NCI-H1694 treated with DMSO at 0.1 percent for 48 hours (cell line): Measurements from ENCODE around the gene FOXF1.

ENCODE experiments used
- DNase-seq: peaks from one replicate; lab custom pipeline; 2025; lab: John Stamatoyannopoulos, UW

The FOXF1 gene

GRCh38 chr16:86510465-86511261, at the start of gene FOXF1:
TSS of gene FOXF1 (plus strand) at chr16:86510527. CDS start at chr16:86510570, 43 bp downstream.
- no peak for DNase-seq

- DNase-seq = no peak
Measured at GRCh38 chr16:86461037-86461436, 49.3 kb upstream of the FOXF1 start.

- no peak for DNase-seq
Measured at GRCh38 chr16:86462334-86463084, 47.8 kb upstream of the FOXF1 start.

GRCh38 chr16:86464044-86464443, 46.3 kb upstream of the FOXF1 start:
- DNase-seq = no peak

GRCh38 chr16:86465434-86465833, 44.9 kb upstream of the FOXF1 start:
- no peak for DNase-seq

- DNase-seq = no peak
Measured at GRCh38 chr16:86466696-86467406, 43.5 kb upstream of the FOXF1 start.

- DNase-seq = no peak
Measured at GRCh38 chr16:86467490-86467889, 42.8 kb upstream of the FOXF1 start.

- no peak for DNase-seq
Measured at GRCh38 chr16:86470964-86471363, 39.4 kb upstream of the FOXF1 start.

GRCh38 chr16:86471896-86472295, 38.4 kb upstream of the FOXF1 start:
- DNase-seq = no peak

- DNase-seq = no peak
Measured at GRCh38 chr16:86472366-86472765, 38.0 kb upstream of the FOXF1 start.

- no peak for DNase-seq
Measured at GRCh38 chr16:86476956-86477534, 33.3 kb upstream of the FOXF1 start.

GRCh38 chr16:86477642-86478041, 32.7 kb upstream of the FOXF1 start:
- no peak for DNase-seq

GRCh38 chr16:86478779-86479178, 31.5 kb upstream of the FOXF1 start:
- DNase-seq = no peak

GRCh38 chr16:86479419-86479818, 30.9 kb upstream of the FOXF1 start:
- no peak for DNase-seq

- no peak for DNase-seq
Measured at GRCh38 chr16:86480444-86480843, 29.9 kb upstream of the FOXF1 start.

GRCh38 chr16:86481607-86482006, 28.7 kb upstream of the FOXF1 start:
- no peak for DNase-seq

- DNase-seq = no peak
Measured at GRCh38 chr16:86484240-86484639, 26.1 kb upstream of the FOXF1 start.

GRCh38 chr16:86485746-86486145, 24.6 kb upstream of the FOXF1 start:
- DNase-seq = no peak

GRCh38 chr16:86490859-86491639, 19.3 kb upstream of the FOXF1 start:
- DNase-seq = no peak

GRCh38 chr16:86491640-86492023, 18.7 kb upstream of the FOXF1 start:
- DNase-seq = no peak

- DNase-seq = no peak
Measured at GRCh38 chr16:86492267-86492960, 17.9 kb upstream of the FOXF1 start.
